NT2/D1 (cell line): ENCODE results near the gene ABR.

Source experiments
- DNase-seq: peaks from one replicate; pipeline ENCODE4 v3.0.0-alpha.2; 2011; ENCODE audit warnings: low read depth, low spot score
- H3K27me3 ChIP-seq: 2 replicates; pipeline ENCODE4 v1.6.0; 2011; ENCODE audit warnings: mild to moderate bottlenecking; ENCODE audit not compliant: insufficient read length, insufficient read depth
- H3K36me3 ChIP-seq: 2 replicates; pipeline ENCODE4 v1.6.1; 2011; ENCODE audit warnings: mild to moderate bottlenecking, low read length, mixed read lengths; ENCODE audit not compliant: insufficient read depth, insufficient read length
- H3K4me1 ChIP-seq: 2 replicates; pipeline ENCODE4 v1.5.1; 2011; ENCODE audit not compliant: insufficient read depth, insufficient read length
- H3K4me3 ChIP-seq: 2 replicates; pipeline ENCODE4 v1.5.1; 2011; ENCODE audit warnings: low read depth; ENCODE audit not compliant: insufficient read length
- H3K9ac ChIP-seq: 2 replicates; pipeline ENCODE4 v1.6.0; 2011; ENCODE audit warnings: low read depth; ENCODE audit not compliant: insufficient read length
- H3K9me3 ChIP-seq: 2 replicates; pipeline ENCODE4 v1.5.1; 2011; ENCODE audit warnings: mild to moderate bottlenecking, low read length; ENCODE audit not compliant: insufficient read depth
- SUZ12 ChIP-seq: IDR thresholded peaks from 2 replicates; pipeline ENCODE4 v1.6.1; 2011; ENCODE audit not compliant: insufficient read length, insufficient read depth; ENCODE audit errors: extremely low read depth
- YY1 ChIP-seq: IDR thresholded peaks from 2 replicates; pipeline ENCODE4 v1.6.1; 2011; ENCODE audit not compliant: insufficient read length, insufficient read depth
- ZNF274 ChIP-seq: IDR thresholded peaks from 2 replicates; pipeline ENCODE4 v1.6.1; 2011; ENCODE audit warnings: mild to moderate bottlenecking, low read depth, low read length

ABR gene

DNA sequence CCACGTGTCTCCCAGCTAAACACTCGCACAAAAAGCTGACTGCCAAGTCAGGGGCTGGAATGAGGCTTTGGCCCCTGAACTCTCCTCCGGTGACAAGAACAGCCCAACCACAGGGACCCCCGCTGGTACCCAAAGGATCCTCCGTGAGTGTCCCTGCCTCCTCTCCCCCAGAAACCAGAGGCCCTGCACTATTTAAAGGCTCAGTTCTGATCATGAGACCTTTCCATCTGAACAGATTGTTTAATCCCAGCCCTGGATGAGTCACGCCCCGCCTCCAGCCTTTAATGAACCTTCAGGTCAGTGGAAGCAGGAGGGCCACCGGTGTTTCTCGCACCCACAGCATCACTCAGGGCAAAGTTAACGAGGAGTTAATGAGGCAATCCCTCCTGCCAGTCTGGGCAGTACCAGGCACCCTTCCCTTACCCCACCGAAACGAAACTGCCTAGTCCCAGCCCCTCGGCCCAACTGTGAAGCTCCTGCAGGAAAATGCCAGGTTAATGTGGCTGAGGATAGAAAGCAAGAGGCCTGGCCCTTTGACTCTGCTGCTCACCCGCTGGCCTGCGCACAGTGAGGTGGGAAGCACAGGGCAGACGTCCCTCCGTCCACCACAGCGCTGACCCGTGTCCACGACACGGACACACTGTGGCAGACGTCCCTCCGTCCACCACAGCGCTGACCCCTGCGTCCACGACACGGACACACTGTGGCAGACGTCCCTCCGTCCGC lies 150.4 kb downstream of the ABR start:
- H3K4me1 ChIP-seq, result peaks cover 4% of the 10 kb centered on the region

DNA sequence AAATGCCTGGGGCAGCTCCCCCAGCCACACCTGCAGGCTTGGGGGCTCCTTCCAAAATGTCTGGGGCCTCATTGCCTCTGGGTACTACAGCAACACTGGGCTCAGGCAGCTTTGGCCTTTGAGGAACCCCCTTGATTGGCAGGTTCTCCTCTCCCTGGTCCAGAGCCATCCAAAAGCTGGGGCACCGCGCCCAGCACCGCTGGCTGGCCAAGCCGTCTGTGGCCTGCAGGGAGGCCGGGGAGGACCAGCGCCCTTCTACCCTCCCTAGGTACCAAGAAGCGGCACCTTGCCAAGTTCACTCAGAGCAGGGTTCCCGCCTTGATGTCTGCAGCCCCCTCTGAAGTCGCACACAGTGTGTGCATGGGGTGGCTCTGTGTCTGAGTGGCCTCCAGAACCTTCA lies 152.7 kb downstream of the ABR start:
- TF ChIP-seq YY1 (no peak), SUZ12 (no peak)
- Histone ChIP-seq H3K36me3 (peaks cover 3% of the 10 kb centered on the region), H3K9me3 (no peaks in the 10 kb centered on the region), H3K4me3 (no peak overlapping the region), H3K4me1 (peaks cover 6% of the 10 kb centered on the region), H3K9ac (no peak overlapping the region), H3K27me3 (no peaks in the 10 kb centered on the region)
- no peak for DNase-seq

More for the DNA sequence above, 150.4 kb downstream of the ABR start:
- TF ChIP-seq SUZ12 (no peak), YY1 (no peak), ZNF274 (no peak)
- Histone ChIP-seq H3K36me3 (peaks cover 11% of the 10 kb centered on the region), H3K9ac (no peak overlapping the region), H3K4me3 (no peak overlapping the region), H3K9me3 (no peaks in the 10 kb centered on the region), H3K27me3 (no peaks in the 10 kb centered on the region)
- DNase-seq, result no peak

GRCh38 chr17:1026599-1026975 lies 153.2 kb downstream of the ABR start:
- TF ChIP-seq YY1 (no peak), SUZ12 (no peak), ZNF274 (no peak)
- no peaks in the 10 kb centered on the region for H3K27me3 ChIP-seq
- DNase-seq, result no peak
- H3K4me3 ChIP-seq, result no peak overlapping the region
- H3K36me3 ChIP-seq, result peaks cover 3% of the 10 kb centered on the region
- H3K4me1 ChIP-seq, result peaks cover 6% of the 10 kb centered on the region
- no peak overlapping the region for H3K9ac ChIP-seq
- no peaks in the 10 kb centered on the region for H3K9me3 ChIP-seq

- no peak for TF ChIP-seq SUZ12
- TF ChIP-seq YY1, result no peak
- no peak for TF ChIP-seq ZNF274
- peaks cover 4% of the 10 kb centered on the region for H3K4me1 ChIP-seq
Observed at GRCh38 chr17:1025733-1026598, 153.8 kb downstream of the ABR start.

DNA sequence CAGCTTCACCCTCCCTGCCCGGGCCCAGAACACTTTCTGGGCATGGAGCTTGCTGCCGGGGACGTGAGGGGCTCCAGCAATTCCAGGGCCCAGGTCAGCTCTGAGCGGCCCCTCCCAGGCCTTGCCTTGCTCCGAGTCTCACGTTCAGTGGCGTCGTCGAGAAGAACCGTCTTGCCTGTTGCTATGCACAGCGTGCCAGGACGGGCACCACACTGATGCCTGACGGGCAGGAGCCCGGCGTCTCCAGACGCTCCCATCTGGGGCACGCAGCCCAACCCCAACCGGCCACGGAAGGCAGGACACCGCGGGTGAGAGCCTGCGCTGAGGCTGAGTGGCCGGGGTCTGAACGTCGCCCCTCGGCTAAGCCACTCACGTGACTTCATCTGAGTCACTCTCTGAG lies 155.7 kb downstream of the ABR start:
- H3K9me3 ChIP-seq, result no peaks in the 10 kb centered on the region
- TF ChIP-seq YY1 (no peak), ZNF274 (no peak), SUZ12 (no peak)
- DNase-seq, result no peak
- H3K4me3 ChIP-seq, result no peak overlapping the region
- peak overlapping the region; percentile 10 for H3K9ac ChIP-seq
- no peaks in the 10 kb centered on the region for H3K27me3 ChIP-seq
- peaks cover 7% of the 10 kb centered on the region for H3K4me1 ChIP-seq
- H3K36me3 ChIP-seq, result peaks cover 3% of the 10 kb centered on the region

More at GRCh38 chr17:1025733-1026598, 153.8 kb downstream of the ABR start:
- no peaks in the 10 kb centered on the region for H3K9me3 ChIP-seq
- no peak overlapping the region for H3K9ac ChIP-seq
- H3K36me3 ChIP-seq, result peaks cover 3% of the 10 kb centered on the region
- no peak for DNase-seq
- no peaks in the 10 kb centered on the region for H3K27me3 ChIP-seq
- no peak overlapping the region for H3K4me3 ChIP-seq

DNA sequence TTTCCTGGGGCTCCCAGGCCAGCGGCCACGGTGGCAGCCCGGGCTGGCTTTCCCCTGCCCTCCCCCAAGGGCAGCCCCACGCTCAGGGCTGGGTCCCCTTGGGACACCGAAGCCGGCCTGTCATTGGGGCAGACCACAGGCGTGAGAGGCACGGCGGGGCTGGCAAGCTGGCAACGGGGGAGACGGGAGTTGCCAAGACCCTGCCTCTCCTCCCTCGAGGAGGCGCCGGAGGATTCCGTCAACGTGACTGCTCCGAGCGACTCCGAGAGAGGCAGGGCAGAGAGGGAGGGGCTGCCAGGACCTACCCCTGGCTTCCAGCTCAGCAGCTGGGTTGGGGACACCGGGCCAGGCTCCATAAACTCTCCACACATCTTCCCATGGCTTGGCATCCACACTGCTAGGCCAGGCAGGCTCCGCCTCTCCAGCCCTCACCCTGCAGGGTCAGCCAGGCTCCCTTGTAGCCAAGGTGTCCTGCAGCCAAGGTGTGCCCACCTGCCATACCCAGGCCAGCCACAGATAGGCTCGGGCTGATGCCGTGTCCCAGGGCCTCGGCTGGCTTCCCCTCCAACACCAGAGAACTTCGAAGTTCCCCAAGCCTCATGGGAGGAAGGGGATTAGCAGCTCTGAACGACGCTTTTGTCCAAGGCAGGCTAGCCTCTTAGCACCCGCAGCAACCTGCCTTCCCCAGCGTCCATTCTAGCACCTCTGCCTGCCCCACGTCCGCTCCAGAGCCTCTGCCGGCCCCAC lies 157.3 kb downstream of the ABR start:
- Histone ChIP-seq H3K4me1 (peaks cover 9% of the 10 kb centered on the region), H3K36me3 (peaks cover 3% of the 10 kb centered on the region), H3K4me3 (no peak overlapping the region), H3K9me3 (no peaks in the 10 kb centered on the region), H3K27me3 (no peaks in the 10 kb centered on the region), H3K9ac (no peak overlapping the region)
- TF ChIP-seq SUZ12 (no peak), YY1 (no peak), ZNF274 (no peak)
- DNase-seq, result no peak

- H3K9me3 ChIP-seq, result no peaks in the 10 kb centered on the region
- DNase-seq, result no peak
- H3K9ac ChIP-seq, result no peak overlapping the region
- no peak overlapping the region for H3K4me3 ChIP-seq
- H3K4me1 ChIP-seq, result peaks cover 9% of the 10 kb centered on the region
- H3K36me3 ChIP-seq, result no peaks in the 10 kb centered on the region
- H3K27me3 ChIP-seq, result no peaks in the 10 kb centered on the region
- TF ChIP-seq ZNF274, result no peak
- no peak for TF ChIP-seq YY1
- no peak for TF ChIP-seq SUZ12
Observed at GRCh38 chr17:1021147-1021546, 158.6 kb downstream of the ABR start.
